Mucosa of rectum (tissue), 2 donors: ENCODE measurements around the gene PMM2.

ENCODE experiments used
- H3K27ac ChIP-seq, 2 donors: one replicate each; pipeline ENCODE4 v1.7.0; 2013; ENCODE audit warnings: inconsistent platforms in 2 of 2, low read depth in 2 of 2, low read length in 2 of 2
- H3K27me3 ChIP-seq, 2 donors: one replicate each; pipeline ENCODE4 v1.7.0; 2013; ENCODE audit warnings: low read length in 2 of 2; ENCODE audit not compliant: control insufficient read depth in 2 of 2, insufficient read depth in 2 of 2
- H3K36me3 ChIP-seq, 2 donors: one replicate each; pipeline ENCODE4 v1.7.0; 2013; ENCODE audit warnings: low read length in 2 of 2; ENCODE audit not compliant: control insufficient read depth in 2 of 2, insufficient read depth in 2 of 2
- H3K4me1 ChIP-seq, 2 donors: one replicate each; pipeline ENCODE4 v1.7.0; 2013; ENCODE audit warnings: low read length in 2 of 2, mild to moderate bottlenecking in 1 of 2; ENCODE audit not compliant: control insufficient read depth in 2 of 2, insufficient read depth in 2 of 2
- H3K4me3 ChIP-seq, 2 donors: one replicate each; pipeline ENCODE4 v1.7.0; 2013; ENCODE audit warnings: low read length in 2 of 2
- H3K9ac ChIP-seq, 2 donors: one replicate each; pipeline ENCODE4 v1.7.0; 2013; ENCODE audit warnings: low read length in 2 of 2, low read depth in 1 of 2, mild to moderate bottlenecking in 1 of 2
- H3K9me3 ChIP-seq, 2 donors: one replicate each; pipeline ENCODE4 v1.7.0; 2013; ENCODE audit warnings: low read length in 2 of 2; ENCODE audit not compliant: control insufficient read depth in 2 of 2
- donor health status: healthy.
- donor health status: Normal muscosa, but diverticular disease.

PMM2 gene

DNA sequence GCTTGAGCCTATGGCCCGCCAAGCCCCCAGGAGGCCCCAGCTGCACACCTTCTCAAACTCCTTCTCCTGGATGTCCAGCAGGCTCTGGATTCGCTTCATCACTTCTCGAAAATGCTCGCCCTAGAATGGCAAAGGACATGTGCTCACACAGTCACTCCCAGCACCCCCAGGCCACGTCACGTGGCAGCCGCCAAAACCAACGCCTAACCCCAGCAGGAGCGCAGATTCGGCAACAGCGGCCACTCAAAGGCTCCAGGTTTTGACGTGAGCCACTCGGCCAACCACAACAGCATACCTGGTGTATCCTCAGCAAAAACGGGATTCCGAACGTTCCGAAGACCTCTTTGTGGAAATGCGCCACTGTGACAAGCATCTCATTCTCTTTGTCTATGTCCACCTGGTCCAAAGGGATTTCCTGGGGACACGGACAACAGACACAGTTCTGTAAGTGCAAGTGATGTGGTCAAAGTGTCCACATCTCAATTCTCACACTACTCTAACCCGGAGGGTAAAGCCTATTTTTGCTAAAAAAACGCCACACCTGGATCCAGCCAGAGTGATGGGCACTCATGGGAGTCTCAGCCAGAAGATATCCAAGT, 97.2 kb downstream of the PMM2 start:
- no peaks in the 10 kb centered on the region for H3K9me3 ChIP-seq
- H3K27ac ChIP-seq = no peak overlapping the region
- no peaks in the 10 kb centered on the region for H3K27me3 ChIP-seq
- no peak overlapping the region for H3K9ac ChIP-seq
- H3K36me3 ChIP-seq = peaks cover 78 to 91% of the 10 kb centered on the region in 2 donors
- peaks cover 0 to 3% of the 10 kb centered on the region in 2 donors for H3K4me1 ChIP-seq
- no peak overlapping the region for H3K4me3 ChIP-seq

DNA sequence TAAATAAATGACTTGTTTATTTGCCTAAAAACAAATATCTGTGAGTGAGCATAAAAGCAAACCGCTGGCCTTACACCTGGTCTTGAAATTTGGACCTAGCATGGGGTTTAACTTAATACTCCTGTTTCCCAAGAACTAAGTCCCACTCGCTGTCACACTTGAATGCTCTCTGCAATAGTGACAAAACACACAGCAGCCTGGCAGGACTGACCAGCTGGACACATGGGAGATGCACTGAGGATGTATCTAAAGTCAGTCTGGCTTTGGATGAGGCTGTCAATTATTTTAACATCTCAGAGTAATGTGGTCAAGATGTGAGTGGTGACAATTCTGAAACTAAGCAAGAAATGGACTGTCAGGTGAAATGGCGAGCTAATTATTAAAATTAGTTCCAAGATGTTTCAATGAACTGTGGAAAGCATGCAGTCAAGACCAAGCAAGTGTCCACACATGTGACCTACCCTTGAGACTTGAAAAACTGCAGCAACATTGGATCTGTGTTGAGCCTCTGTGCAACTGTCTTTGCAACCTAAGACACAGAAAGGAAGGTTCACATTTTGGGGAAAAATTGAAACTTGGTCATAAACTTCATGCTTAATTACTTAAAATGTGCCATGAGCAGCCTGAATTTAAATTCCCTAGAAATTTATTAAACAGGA, 101.2 kb downstream of the PMM2 start:
- H3K4me1 ChIP-seq = no peaks in the 10 kb centered on the region
- no peak overlapping the region for H3K4me3 ChIP-seq
- peaks cover 85 to 90% of the 10 kb centered on the region in 2 donors for H3K36me3 ChIP-seq
- H3K27ac ChIP-seq = no peak overlapping the region
- H3K9ac ChIP-seq = no peak overlapping the region
- H3K27me3 ChIP-seq = no peaks in the 10 kb centered on the region
- no peaks in the 10 kb centered on the region for H3K9me3 ChIP-seq
